ENCODE results near the gene ZBTB16.

Gene ZBTB16

GRCh38 chr11:114201219-114201618 is 141.7 kb downstream of the ZBTB16 start:
- Histone ChIP-seq H3K36me3 (ENCODE audit: control insufficient read depth, insufficient read depth, low read length) (no peaks in the 10 kb centered on the region), H3K4me3 (replicated peaks; ENCODE audit: low read depth, low read length) (no peak overlapping the region), H3K27me3 (replicated peaks; ENCODE audit: control insufficient read depth, insufficient read depth, low read length) (no peaks in the 10 kb centered on the region; the same call in 1 of the 2 replicates)
- DNase-seq (ENCODE audit: extremely low read depth, insufficient read length) = no peak
- no peak for TF ChIP-seq CTCF (IDR thresholded peaks at IDR 0.05; ENCODE audit: insufficient read depth, low read length, poor library complexity, severe bottlenecking)

- H3K36me3 ChIP-seq (ENCODE audit: control insufficient read depth, insufficient read depth, low read length) = no peaks in the 10 kb centered on the region
- no peak for DNase-seq (ENCODE audit: extremely low read depth, insufficient read length)
- H3K4me3 ChIP-seq (replicated peaks; ENCODE audit: low read depth, low read length) = no peak overlapping the region
- no peak for TF ChIP-seq CTCF (IDR thresholded peaks at IDR 0.05; ENCODE audit: insufficient read depth, low read length, poor library complexity, severe bottlenecking)
- no peaks in the 10 kb centered on the region; the same call in 1 of the 2 replicates for H3K27me3 ChIP-seq (replicated peaks; ENCODE audit: control insufficient read depth, insufficient read depth, low read length)
Measured at GRCh38 chr11:114202011-114202609, 142.6 kb downstream of the ZBTB16 start.

GRCh38 chr11:114207096-114207495 is 147.6 kb downstream of the ZBTB16 start:
- Histone ChIP-seq H3K27me3 (replicated peaks; ENCODE audit: control insufficient read depth, insufficient read depth, low read length) (no peaks in the 10 kb centered on the region; the same call in 1 of the 2 replicates), H3K36me3 (ENCODE audit: control insufficient read depth, insufficient read depth, low read length) (no peaks in the 10 kb centered on the region), H3K4me3 (replicated peaks; ENCODE audit: low read depth, low read length) (no peak overlapping the region)
- TF ChIP-seq CTCF (IDR thresholded peaks at IDR 0.05; ENCODE audit: insufficient read depth, low read length, poor library complexity, severe bottlenecking) = no peak
- no peak for DNase-seq (ENCODE audit: extremely low read depth, insufficient read length)

GRCh38 chr11:114208377-114208776 is 148.9 kb downstream of the ZBTB16 start:
- no peak for TF ChIP-seq CTCF (IDR thresholded peaks at IDR 0.05; ENCODE audit: insufficient read depth, low read length, poor library complexity, severe bottlenecking)
- no peak for DNase-seq (ENCODE audit: extremely low read depth, insufficient read length)
- H3K4me3 ChIP-seq (replicated peaks; ENCODE audit: low read depth, low read length) = no peak overlapping the region

GRCh38 chr11:114209343-114209742 is 149.8 kb downstream of the ZBTB16 start:
- Histone ChIP-seq H3K27me3 (replicated peaks; ENCODE audit: control insufficient read depth, insufficient read depth, low read length) (no peaks in the 10 kb centered on the region), H3K36me3 (ENCODE audit: control insufficient read depth, insufficient read depth, low read length) (no peaks in the 10 kb centered on the region), H3K4me3 (replicated peaks; ENCODE audit: low read depth, low read length) (no peak overlapping the region)
- no peak for DNase-seq (ENCODE audit: extremely low read depth, insufficient read length)
- no peak for TF ChIP-seq CTCF (IDR thresholded peaks at IDR 0.05; ENCODE audit: insufficient read depth, low read length, poor library complexity, severe bottlenecking)

More at GRCh38 chr11:114208377-114208776, 148.9 kb downstream of the ZBTB16 start:
- Histone ChIP-seq H3K36me3 (ENCODE audit: control insufficient read depth, insufficient read depth, low read length) (no peaks in the 10 kb centered on the region), H3K27me3 (replicated peaks; ENCODE audit: control insufficient read depth, insufficient read depth, low read length) (no peaks in the 10 kb centered on the region; the same call in 1 of the 2 replicates)

- Histone ChIP-seq H3K36me3 (ENCODE audit: control insufficient read depth, insufficient read depth, low read length) (no peaks in the 10 kb centered on the region), H3K4me3 (replicated peaks; ENCODE audit: low read depth, low read length) (no peak overlapping the region), H3K27me3 (replicated peaks; ENCODE audit: control insufficient read depth, insufficient read depth, low read length) (no peaks in the 10 kb centered on the region)
- TF ChIP-seq CTCF (IDR thresholded peaks at IDR 0.05; ENCODE audit: insufficient read depth, low read length, poor library complexity, severe bottlenecking) = no peak
- DNase-seq (ENCODE audit: extremely low read depth, insufficient read length) = no peak
Measured at GRCh38 chr11:114209904-114210303, 150.4 kb downstream of the ZBTB16 start.
